ENCODE results near the gene RACGAP1. TPM values are rescaled to one million over a fixed set of nuclear protein-coding genes. Genes with fewer than 3 reads are reported as not detected.

RACGAP1 gene
- total RNA-seq, 1 experiment from 2014 or later, result 112 TPM

- Histone ChIP-seq H3K4me3 (no peak within 1 kb of the TSS), H3F3A (ENCODE audit: insufficient read depth, low read depth) (0 out of 2 replicates have a peak, but pooled peaks cover 5% of the 10 kb centered on the region), H4K20me1 (ENCODE audit: insufficient read depth) (no peaks in the 10 kb centered on the region), H2AFZ (no peak within 1 kb of the TSS), H3K4me1 (replicated peaks; ENCODE audit: insufficient read depth) (peaks cover 8% of the 10 kb centered on the region), H3K27ac (no peak within 1 kb of the TSS), H3K9me2 (ENCODE audit: insufficient read depth) (no peaks in the 10 kb centered on the region), H3K9me3 (ENCODE audit: insufficient read depth, low read depth) (no peaks in the 10 kb centered on the region), H3K79me2 (ENCODE audit: low read depth) (no peaks in the 10 kb centered on the region), H3K36me3 (ENCODE audit: low read depth) (no peaks in the 10 kb centered on the region), H3K4me2 (no peak within 1 kb of the TSS), H3K27me3 (ENCODE audit: insufficient read depth, low read depth) (no peaks in the 10 kb centered on the region)
- intact Hi-C loops (cut with micrococcal nuclease; ENCODE audit: unreplicated experiment), result no loop called here
- no peak for DNase-seq
- ChIA-PET CTCF (interaction anchor here (0.6 to 1.1 kb wide), 2 partner anchors 12 to 515 kb away, joined by 4 to 10 read pairs; no protein-coding TSS in a partner anchor), POLR2A (ENCODE audit: unreplicated experiment) (no interaction called here)
- no TSS peak for BruUV-seq (replicated peaks)
- TF ChIP-seq EZH2 (IDR thresholded peaks at IDR 0.05; ENCODE audit: low read depth), result no peak
- TF ChIP-seq, protein P1, sequence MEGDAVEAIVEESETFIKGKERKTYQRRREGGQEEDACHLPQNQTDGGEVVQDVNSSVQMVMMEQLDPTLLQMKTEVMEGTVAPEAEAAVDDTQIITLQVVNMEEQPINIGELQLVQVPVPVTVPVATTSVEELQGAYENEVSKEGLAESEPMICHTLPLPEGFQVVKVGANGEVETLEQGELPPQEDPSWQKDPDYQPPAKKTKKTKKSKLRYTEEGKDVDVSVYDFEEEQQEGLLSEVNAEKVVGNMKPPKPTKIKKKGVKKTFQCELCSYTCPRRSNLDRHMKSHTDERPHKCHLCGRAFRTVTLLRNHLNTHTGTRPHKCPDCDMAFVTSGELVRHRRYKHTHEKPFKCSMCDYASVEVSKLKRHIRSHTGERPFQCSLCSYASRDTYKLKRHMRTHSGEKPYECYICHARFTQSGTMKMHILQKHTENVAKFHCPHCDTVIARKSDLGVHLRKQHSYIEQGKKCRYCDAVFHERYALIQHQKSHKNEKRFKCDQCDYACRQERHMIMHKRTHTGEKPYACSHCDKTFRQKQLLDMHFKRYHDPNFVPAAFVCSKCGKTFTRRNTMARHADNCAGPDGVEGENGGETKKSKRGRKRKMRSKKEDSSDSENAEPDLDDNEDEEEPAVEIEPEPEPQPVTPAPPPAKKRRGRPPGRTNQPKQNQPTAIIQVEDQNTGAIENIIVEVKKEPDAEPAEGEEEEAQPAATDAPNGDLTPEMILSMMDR (conservative IDR thresholded peaks at IDR 0.05), result no peak
Observed at GRCh38 chr12:49950273-49951251, 74.7 kb downstream of the RACGAP1 start, which contains the start of gene AQP2. AQP2 (plus strand) TSS chr12:49950737; CDS start chr12:49950831, 94 bp downstream.

- Histone ChIP-seq H3K27ac (no peak overlapping the region), H3K27me3 (ENCODE audit: insufficient read depth, low read depth) (no peaks in the 10 kb centered on the region), H3K9me3 (ENCODE audit: insufficient read depth, low read depth) (no peaks in the 10 kb centered on the region), H2AFZ (no peak overlapping the region), H4K20me1 (ENCODE audit: insufficient read depth) (no peaks in the 10 kb centered on the region), H3K4me2 (no peak overlapping the region), H3K4me3 (no peak overlapping the region), H3K9me2 (ENCODE audit: insufficient read depth) (no peaks in the 10 kb centered on the region), H3K79me2 (ENCODE audit: low read depth) (no peaks in the 10 kb centered on the region), H3K36me3 (ENCODE audit: low read depth) (no peaks in the 10 kb centered on the region), H3F3A (ENCODE audit: insufficient read depth, low read depth) (peaks cover 5% of the 10 kb centered on the region; the same call in 1 of the 2 replicates), H3K4me1 (replicated peaks; ENCODE audit: insufficient read depth) (peaks cover 14% of the 10 kb centered on the region)
- TF ChIP-seq, protein P1 (conservative IDR thresholded peaks at IDR 0.05), result no peak
- TF ChIP-seq EZH2 (IDR thresholded peaks at IDR 0.05; ENCODE audit: low read depth), result no peak
- CTCF ChIA-PET, result interaction anchor here (0.5 to 1.1 kb wide), 2 partner anchors 13 to 48 kb away, joined by 4 read pairs; no protein-coding TSS in a partner anchor
- no peak for DNase-seq
- POLR2A ChIA-PET (ENCODE audit: unreplicated experiment), result no interaction called here
- BruUV-seq (replicated peaks), result no TSS peak
- intact Hi-C loops (cut with micrococcal nuclease; ENCODE audit: unreplicated experiment), result no loop called here
Observed at GRCh38 chr12:49949866-49950265, 75.4 kb downstream of the RACGAP1 start.

- no peak for DNase-seq
- Histone ChIP-seq H4K20me1 (ENCODE audit: insufficient read depth) (no peaks in the 10 kb centered on the region), H3F3A (ENCODE audit: insufficient read depth, low read depth) (peaks cover 12% of the 10 kb centered on the region; the same call in 1 of the 2 replicates), H3K4me3 (no peak overlapping the region), H3K36me3 (ENCODE audit: low read depth) (no peaks in the 10 kb centered on the region), H3K27ac (no peak overlapping the region), H2AFZ (no peak overlapping the region), H3K9me2 (ENCODE audit: insufficient read depth) (no peaks in the 10 kb centered on the region), H3K79me2 (ENCODE audit: low read depth) (no peaks in the 10 kb centered on the region), H3K27me3 (ENCODE audit: insufficient read depth, low read depth) (no peaks in the 10 kb centered on the region), H3K4me1 (replicated peaks; ENCODE audit: insufficient read depth) (peaks cover 14% of the 10 kb centered on the region), H3K9me3 (ENCODE audit: insufficient read depth, low read depth) (no peaks in the 10 kb centered on the region), H3K4me2 (no peak overlapping the region)
- no TSS peak for BruUV-seq (replicated peaks)
- TF ChIP-seq EZH2 (IDR thresholded peaks at IDR 0.05; ENCODE audit: low read depth), result no peak
- TF ChIP-seq, protein P1 (conservative IDR thresholded peaks at IDR 0.05), result no peak
- intact Hi-C loops (cut with micrococcal nuclease; ENCODE audit: unreplicated experiment), result no loop called here
- ChIA-PET POLR2A (ENCODE audit: unreplicated experiment) (no interaction called here), CTCF (interaction anchor here (0.5 to 1.1 kb wide), 2 partner anchors 14 to 48 kb away, joined by 4 read pairs; no protein-coding TSS in a partner anchor)
Observed at GRCh38 chr12:49948866-49949845, 76.1 kb downstream of the RACGAP1 start.

Data from PC-9 (cell line).